AG08396 (cell line): ENCODE measurements around the gene VAV3.
A peak's percentile ranks its signal among the peaks of the same experiment; 100 is the strongest.
"Not testable (repeated sequence)": the region's sequence is repeated elsewhere in the genome, so short reads cannot be mapped to it uniquely, and the experiment has no call there.

Source experiments
- DNase-seq: peaks from one replicate; pipeline ENCODE4 v3.0.0; 2012; ENCODE audit warnings: low spot score, mixed read lengths

The VAV3 gene

GRCh38 chr1:107682467-107682866, 282.5 kb downstream of the VAV3 start:
- no peak for DNase-seq

DNA sequence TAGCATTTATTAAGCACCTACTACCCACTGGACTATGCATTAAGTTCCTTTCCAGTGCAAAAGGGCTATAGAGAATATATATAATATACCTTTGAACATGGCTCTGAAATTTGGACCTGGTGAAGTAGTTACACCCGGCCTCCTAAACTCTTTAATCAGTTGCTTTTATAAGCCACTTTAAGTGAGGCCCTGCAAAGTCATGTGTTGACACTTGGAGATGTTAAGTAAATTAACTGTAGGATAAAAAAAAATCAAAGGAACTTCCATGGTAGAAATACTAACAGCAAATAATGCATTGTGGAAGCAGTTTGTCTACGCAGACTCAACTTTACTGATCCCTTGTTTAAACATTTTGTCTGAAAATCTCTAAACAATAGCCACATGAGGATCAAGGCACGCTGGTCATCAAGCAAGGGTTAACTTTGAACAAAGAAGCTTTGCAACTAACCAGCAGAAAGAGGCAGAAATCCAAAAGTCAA, 283.9 kb downstream of the VAV3 start:
- no peak for DNase-seq

DNA sequence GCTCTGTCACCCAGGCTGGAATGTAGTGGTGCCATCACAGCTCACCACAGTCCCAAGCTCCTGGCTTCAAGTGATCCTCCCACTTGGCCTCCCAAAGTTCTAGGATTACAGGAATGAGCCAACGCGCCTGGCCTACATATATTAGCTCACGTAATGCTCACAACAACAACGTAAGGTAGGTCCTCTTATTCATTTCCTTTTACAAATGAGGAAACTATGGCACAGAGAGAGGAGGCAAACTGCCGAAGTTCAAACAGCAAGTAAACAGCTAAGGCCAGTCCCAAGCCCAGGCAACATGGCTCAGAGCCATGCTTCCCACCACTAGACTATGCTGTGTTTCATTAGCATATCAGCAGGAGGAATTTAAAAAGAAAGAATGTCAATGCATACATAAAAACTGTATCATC, 284.4 kb downstream of the VAV3 start:
- no peak for DNase-seq

DNA sequence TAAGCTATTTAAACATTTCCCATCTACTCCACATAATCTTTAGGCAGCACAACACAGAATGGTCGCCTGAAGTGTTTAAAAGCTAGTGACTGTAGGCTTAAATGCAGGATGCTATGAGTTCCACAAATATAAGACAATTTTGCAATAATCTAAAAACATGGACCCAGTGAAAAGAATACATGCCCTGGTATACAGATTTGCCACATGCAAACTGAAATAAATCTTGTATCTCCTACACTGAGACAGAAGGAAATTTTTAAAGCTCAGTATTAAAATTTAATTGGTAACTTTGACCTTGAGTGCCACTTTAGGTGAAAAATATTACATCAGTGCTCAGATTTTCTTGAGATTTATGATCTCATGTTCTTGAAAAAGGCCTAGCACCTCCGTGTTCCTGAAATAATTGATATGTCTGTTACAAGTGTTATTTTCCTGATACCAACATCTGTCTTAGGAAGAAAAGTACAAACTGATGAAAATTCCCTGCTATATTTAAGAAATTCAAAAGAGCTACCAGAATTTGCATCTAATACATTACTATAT, 285.5 kb downstream of the VAV3 start:
- DNase-seq = no peak

DNA sequence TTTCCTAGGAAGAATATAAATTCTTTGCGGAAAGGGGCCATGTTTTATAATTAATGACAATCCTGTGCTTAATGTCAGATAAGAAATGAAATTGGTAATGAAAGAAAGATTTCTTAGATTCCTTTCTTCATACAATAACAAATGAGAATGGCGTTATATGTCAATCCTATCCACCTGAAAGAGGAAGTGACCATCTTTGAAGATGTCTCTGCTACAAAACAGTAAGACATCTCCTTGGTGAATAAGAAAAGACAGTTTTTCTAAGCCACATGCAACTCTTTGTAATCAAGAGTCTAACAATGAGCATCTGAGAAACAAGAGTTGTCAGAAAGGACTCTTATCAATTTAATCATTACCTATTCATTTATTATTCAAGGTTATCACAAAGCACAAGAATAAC, 286.0 kb downstream of the VAV3 start:
- no peak for DNase-seq

DNA sequence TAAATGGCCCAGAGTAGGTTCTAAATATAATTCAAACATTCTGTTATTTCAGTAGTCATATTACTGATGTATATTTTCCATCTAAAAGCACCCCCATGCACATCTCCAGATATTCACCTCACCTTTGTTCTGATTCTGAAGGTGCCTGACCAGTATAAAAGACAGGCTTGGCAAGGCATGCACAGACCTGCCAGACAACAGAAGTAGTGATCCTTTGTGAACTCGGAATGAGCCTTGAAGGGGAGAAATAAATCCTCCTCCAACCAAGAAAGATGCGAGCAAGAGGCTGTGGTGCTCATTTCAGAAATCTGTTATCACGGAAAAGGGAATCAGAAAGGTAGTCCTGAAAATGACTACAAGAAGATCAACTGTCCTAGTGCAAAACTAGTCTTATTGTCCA, 287.3 kb downstream of the VAV3 start:
- no peak for DNase-seq

DNA sequence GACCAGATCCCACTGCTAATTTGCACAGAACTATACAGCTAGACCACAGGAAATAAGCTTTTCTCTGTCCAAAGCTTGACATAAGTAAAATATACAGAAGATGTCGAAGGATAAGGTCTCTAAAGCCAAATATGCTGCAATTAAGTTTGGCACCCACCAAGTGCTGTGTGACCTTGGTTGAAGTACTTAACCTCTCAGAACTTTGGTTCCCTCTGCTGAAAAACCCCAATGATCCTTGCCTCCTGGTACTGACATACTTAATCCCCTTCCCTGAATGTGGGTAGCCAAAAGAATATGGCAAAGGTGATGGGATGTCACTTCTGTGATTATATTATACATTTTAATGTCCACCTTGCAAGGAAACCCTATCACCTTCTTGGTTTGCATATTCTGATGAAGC, 290.5 kb downstream of the VAV3 start:
- DNase-seq = no peak

- no peak for DNase-seq
Measured at GRCh38 chr1:107673006-107673405, 292.0 kb downstream of the VAV3 start.

DNA sequence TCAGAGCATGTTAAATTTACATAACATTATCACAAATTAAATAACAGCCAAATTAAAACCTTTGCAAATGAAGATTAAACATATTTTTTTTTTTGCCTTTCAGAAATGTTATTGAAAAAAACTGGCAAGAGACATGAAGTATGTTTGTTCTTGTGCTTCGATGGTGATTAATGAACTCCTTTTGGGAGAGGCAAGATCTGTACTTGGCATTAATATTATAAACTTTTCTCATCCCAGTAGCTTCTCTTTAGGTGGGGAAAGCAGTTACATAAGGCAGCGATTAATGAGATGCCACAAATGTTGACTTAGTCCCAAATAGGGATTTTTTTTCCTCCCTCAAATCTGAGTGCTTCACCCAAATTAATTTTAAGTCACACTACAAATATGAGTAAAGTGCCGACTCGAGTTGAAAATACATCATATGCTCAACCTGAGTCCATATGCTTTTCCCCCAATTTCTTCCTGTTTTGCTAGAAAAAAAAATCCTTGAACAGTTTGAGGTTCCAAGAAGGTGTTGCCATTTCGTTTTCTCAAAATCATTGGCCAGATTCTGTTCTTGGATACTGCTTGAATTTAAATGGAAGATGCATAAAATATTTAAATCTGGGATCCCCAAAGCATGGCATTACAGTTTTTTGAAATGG, 294.5 kb downstream of the VAV3 start:
- DNase-seq = no peak

DNA sequence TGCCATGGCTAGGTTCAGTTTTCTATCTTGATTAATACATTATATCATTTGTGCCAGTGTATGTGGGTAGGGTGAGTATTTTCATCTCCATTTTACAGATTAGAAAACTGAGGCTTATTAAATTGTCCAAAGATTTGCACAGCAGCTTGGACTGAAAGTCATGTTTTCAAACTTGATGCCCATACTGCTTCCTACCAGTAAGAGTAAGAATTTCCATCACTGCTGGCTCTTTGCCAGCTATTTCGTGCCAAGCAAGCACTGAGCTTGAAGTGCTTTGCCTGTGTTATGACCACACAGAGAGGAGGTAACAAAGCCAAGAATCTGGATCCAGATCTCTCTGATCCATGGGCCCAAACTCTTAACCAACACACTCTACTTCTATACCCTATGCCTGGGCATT, 295.0 kb downstream of the VAV3 start:
- DNase-seq = no peak

DNA sequence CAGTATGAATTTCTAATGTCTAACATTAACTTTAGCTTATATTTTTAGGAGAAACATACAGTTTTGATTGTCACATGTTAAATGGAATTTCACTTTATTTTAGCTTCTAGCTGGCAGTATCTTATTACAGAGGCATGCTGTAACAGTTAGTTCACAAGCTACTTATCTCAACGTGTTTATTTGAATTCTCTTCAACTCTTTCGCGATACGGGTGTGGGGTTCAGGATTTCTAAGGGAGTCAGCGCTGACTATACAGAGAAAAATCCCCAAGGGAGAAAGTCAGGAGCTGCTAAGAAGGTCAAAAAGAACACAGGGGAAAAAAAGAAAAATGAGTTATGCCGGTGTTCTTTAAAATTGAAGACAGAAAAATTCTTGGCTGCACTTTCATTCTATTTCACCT, 296.2 kb downstream of the VAV3 start:
- no peak for DNase-seq

DNA sequence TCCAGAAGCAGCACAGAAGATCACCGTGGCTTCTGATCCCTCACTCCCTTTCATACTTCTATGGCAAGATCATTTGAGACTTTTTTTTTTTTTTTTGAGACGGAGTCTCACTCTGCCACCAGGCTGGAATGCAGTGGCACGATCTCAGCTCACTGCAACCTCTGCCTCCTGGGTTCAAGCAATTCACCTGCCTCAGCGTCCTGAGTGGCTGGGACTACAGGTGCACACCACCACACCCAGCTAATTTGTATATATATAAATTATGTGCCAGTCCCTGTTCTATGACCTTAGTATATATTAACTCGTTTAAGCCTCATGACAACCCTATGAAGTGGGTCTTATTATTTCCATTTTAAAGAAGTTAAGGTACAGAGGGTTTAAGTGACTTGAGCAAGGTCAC, 298.5 kb downstream of the VAV3 start:
- DNase-seq = no peak

GRCh38 chr1:107664982-107665925, 299.7 kb downstream of the VAV3 start:
- DNase-seq = no peak

GRCh38 chr1:107662971-107663370, 302.0 kb downstream of the VAV3 start:
- no peak for DNase-seq

GRCh38 chr1:107661158-107661557, 303.8 kb downstream of the VAV3 start:
- DNase-seq = no peak

- DNase-seq = no peak
Measured at GRCh38 chr1:107659961-107660360, 305.0 kb downstream of the VAV3 start.

- no peak for DNase-seq
Measured at GRCh38 chr1:107657356-107657755, 307.6 kb downstream of the VAV3 start.

DNA sequence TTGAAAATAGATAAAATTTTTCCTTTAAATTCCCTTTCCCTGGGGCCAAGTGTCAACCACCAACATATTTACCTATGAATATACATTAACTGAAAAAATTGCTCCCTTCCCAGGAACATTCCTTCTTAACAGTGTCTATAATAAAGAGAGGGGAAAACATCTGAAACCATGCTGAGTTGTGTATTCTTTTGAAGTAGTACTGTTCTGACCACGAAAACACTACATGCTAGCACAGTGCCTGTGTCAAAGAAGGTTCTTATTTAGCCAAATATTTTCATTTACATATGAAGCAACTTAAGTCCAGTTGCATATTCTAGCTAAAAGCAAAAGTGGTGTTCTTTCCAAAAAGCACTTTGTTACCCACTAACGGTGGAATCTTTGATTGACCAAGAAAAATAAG, 311.2 kb downstream of the VAV3 start:
- no peak for DNase-seq

DNA sequence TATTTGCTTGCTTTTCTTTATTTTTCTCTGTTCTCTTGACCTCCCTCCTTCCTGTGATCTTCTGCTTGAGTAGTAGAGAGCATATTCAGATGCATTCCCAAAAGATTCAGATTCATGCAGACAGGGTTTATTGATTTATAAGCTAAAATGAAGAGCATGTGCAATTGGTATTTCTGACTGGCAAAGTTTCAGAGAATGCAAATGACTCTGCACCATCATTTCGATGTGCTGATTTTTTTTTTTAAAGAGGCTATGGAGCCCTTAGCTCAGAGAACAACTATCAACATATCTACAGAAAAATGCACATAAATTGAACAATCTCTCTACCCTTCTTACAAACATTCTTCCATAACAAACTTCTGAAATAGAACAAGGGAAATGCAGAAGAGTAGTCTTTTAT, 312.0 kb downstream of the VAV3 start:
- no peak for DNase-seq

DNA sequence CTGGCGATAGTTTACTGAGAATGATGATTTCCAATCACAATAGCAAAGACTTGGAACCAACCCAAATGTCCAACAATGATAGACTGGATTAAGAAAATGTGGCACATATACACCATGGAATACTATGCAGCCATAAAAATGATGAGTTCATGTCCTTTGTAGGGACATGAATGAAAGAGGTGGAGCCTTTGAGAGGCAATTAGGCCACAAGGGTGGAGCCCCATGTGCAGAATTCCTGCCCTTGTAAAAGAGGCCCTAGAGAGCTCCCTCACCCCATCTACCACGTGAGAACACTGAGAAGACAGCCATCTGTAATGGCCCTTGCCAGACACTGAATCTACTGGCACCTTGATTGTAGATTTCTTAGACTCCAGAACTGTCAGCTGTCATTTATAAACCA, 314.2 kb downstream of the VAV3 start:
- DNase-seq = not testable (repeated sequence)

GRCh38 chr1:107649023-107649422, 316.0 kb downstream of the VAV3 start:
- DNase-seq = no peak

GRCh38 chr1:107648071-107648470, 316.9 kb downstream of the VAV3 start:
- DNase-seq = peak; percentile 20

GRCh38 chr1:107647012-107647411, 318.0 kb downstream of the VAV3 start:
- no peak for DNase-seq
